H1 (cell line): ENCODE results near the gene MRPL50. TPM values are rescaled to one million over a fixed set of nuclear protein-coding genes. Genes with fewer than 3 reads are reported as not detected.

Source experiments
- CTCF ChIA-PET: fragments of 300-600 bp; sonication (Branson Sonifier 250); formaldehyde crosslinking; loops from one replicate; lab custom pipeline; 2021; ENCODE audit not compliant: partially characterized antibody; lab: Charles Lee
- POLR2A ChIA-PET: fragments of 300-600 bp; sonication (Branson Sonifier 250); formaldehyde crosslinking; loops from one replicate; lab custom pipeline; 2021; ENCODE audit warnings: inconsistent platforms; ENCODE audit not compliant: partially characterized antibody; lab: Charles Lee
- DNase-seq, 2 experiments: peaks; one replicate each; pipeline versions ENCODE4 v3.0.0 to v3.0.0-alpha.2; 2010 to 2022; ENCODE audit warnings: low spot score in 2 of 2, low read depth in 1 of 2, mixed read lengths in 1 of 2
- FAIRE-seq: peaks from 2 replicates; lab custom pipeline; 2011; peaks lifted over from hg19 to GRCh38; lab: Jason Lieb, UNC
- H2AFZ ChIP-seq: 2 replicates; pipeline ENCODE4 v1.8.1; 2012; ENCODE audit warnings: low read length, inconsistent platforms
- H2AK5ac ChIP-seq: 2 replicates; pipeline ENCODE4 v1.6.1; 2013; ENCODE audit warnings: low read depth, low read length
- H2BK120ac ChIP-seq: replicated peaks from 2 replicates; pipeline ENCODE3; 2013; ENCODE audit warnings: low read depth, low read length, inconsistent platforms
- H2BK12ac ChIP-seq: 2 replicates; pipeline ENCODE4 v1.6.1; 2013; ENCODE audit warnings: low read depth, low read length
- H2BK15ac ChIP-seq: 2 replicates; pipeline ENCODE4 v1.6.1; 2013; ENCODE audit warnings: low read length
- H2BK20ac ChIP-seq: 2 replicates; pipeline ENCODE4 v1.6.1; 2013; ENCODE audit warnings: low read length
- H2BK5ac ChIP-seq: 2 replicates; pipeline ENCODE4 v1.6.1; 2013; ENCODE audit warnings: low read depth, low read length
- H3K14ac ChIP-seq: 2 replicates; pipeline ENCODE4 v1.6.1; 2013; ENCODE audit warnings: inconsistent platforms; ENCODE audit not compliant: insufficient read length
- H3K18ac ChIP-seq: 2 replicates; pipeline ENCODE4 v1.6.1; 2013; ENCODE audit warnings: low read length; ENCODE audit errors: extremely low read depth
- H3K23ac ChIP-seq: 2 replicates; pipeline ENCODE4 v1.6.1; 2013; ENCODE audit warnings: inconsistent platforms; ENCODE audit not compliant: insufficient read length
- H3K23me2 ChIP-seq: 2 replicates; pipeline ENCODE4 v1.6.1; 2013; ENCODE audit warnings: low read depth, low read length
- H3K27ac ChIP-seq: 2 replicates; pipeline ENCODE4 v1.6.1; 2011; ENCODE audit warnings: low read depth, low read length, inconsistent platforms
- H3K27me3 ChIP-seq, 4 experiments: replicated peaks in 1 of 4; 1 replicate in 1 of 4; 2 replicates in 3 of 4; pipeline versions ENCODE4 v1.6.1 to v1.8.1; 2011 to 2013; ENCODE audit warnings: low read length in 3 of 4, mild to moderate bottlenecking in 3 of 4, inconsistent platforms in 2 of 4, mixed read lengths in 2 of 4, moderate library complexity in 1 of 4; ENCODE audit not compliant: control insufficient read depth in 3 of 4, insufficient read depth in 3 of 4; ENCODE audit errors: extremely low read depth in 1 of 4
- H3K36me3 ChIP-seq, 4 experiments: 2 replicates each; pipeline versions ENCODE4 v1.6.1 to v1.8.1; 2011 to 2013; ENCODE audit warnings: mild to moderate bottlenecking in 4 of 4, low read length in 3 of 4, moderate library complexity in 2 of 4, control low read depth in 1 of 4, inconsistent platforms in 1 of 4; ENCODE audit not compliant: insufficient read depth in 4 of 4, control insufficient read depth in 2 of 4
- H3K4ac ChIP-seq: replicated peaks from 2 replicates; pipeline ENCODE3; 2013; ENCODE audit warnings: low read length, low read depth, mixed read lengths, inconsistent platforms; ENCODE audit not compliant: insufficient read length
- H3K4me1 ChIP-seq, 4 experiments: replicated peaks in 1 of 4; 1 replicate in 1 of 4; 2 replicates in 3 of 4; pipeline versions ENCODE4 v1.6.1 to v1.8.1; 2011 to 2013; ENCODE audit warnings: low read length in 3 of 4, inconsistent platforms in 2 of 4, mixed read lengths in 1 of 4; ENCODE audit not compliant: insufficient read depth in 4 of 4, control insufficient read depth in 3 of 4
- H3K4me2 ChIP-seq, 2 experiments: 2 replicates each; pipeline versions ENCODE4 v1.6.1 to v1.8.1; 2011 to 2013; ENCODE audit warnings: low read depth in 2 of 2, low read length in 2 of 2, control low read depth in 1 of 2, inconsistent platforms in 1 of 2, mild to moderate bottlenecking in 1 of 2; ENCODE audit not compliant: insufficient read depth in 1 of 2
- H3K4me3 ChIP-seq, 4 experiments: fragments of 200-600, 300-600 bp in 1 of 4; sonication (generic), shearing (Covaris generic), sonication (Bioruptor Twin) in 1 of 4; 2 replicates each; pipeline versions ENCODE4 v1.5.1 to v1.8.1; 2011 to 2016; ENCODE audit warnings: low read length in 4 of 4, low read depth in 3 of 4, control low read depth in 2 of 4, inconsistent platforms in 2 of 4, mild to moderate bottlenecking in 2 of 4, mixed read lengths in 1 of 4, moderate library complexity in 1 of 4; ENCODE audit not compliant: insufficient read depth in 2 of 4; ENCODE audit errors: extremely low read depth in 1 of 4
- H3K56ac ChIP-seq: replicated peaks from 2 replicates; pipeline ENCODE3; 2013; ENCODE audit warnings: low read depth, mild to moderate bottlenecking, mixed read lengths, low read length, inconsistent platforms; ENCODE audit not compliant: insufficient read length
- H3K79me1 ChIP-seq: 2 replicates; pipeline ENCODE4 v1.6.1; 2013; ENCODE audit warnings: low read depth, low read length, control low read depth
- H3K79me2 ChIP-seq, 2 experiments: 2 replicates each; pipeline versions ENCODE4 v1.6.1 to v1.8.1; 2012 to 2013; ENCODE audit warnings: low read length in 2 of 2, mild to moderate bottlenecking in 2 of 2, inconsistent platforms in 1 of 2; ENCODE audit not compliant: insufficient read depth in 2 of 2, control insufficient read depth in 1 of 2
- H3K9ac ChIP-seq, 4 experiments: replicated peaks in 1 of 4; 1 replicate in 1 of 4; 2 replicates in 3 of 4; pipeline versions ENCODE4 v1.6.1 to v1.8.1; 2011 to 2013; ENCODE audit warnings: low read depth in 3 of 4, low read length in 3 of 4, control low read depth in 2 of 4, mild to moderate bottlenecking in 2 of 4, moderate library complexity in 2 of 4, inconsistent platforms in 1 of 4; ENCODE audit errors: extremely low read depth in 1 of 4
- H3K9me3 ChIP-seq, 2 experiments: 2 replicates each; pipeline versions ENCODE4 v1.6.1 to v1.8.1; 2012 to 2013; ENCODE audit warnings: mild to moderate bottlenecking in 2 of 2, moderate library complexity in 2 of 2, control low read depth in 1 of 2, inconsistent platforms in 1 of 2, low read depth in 1 of 2, low read length in 1 of 2, mixed read lengths in 1 of 2; ENCODE audit not compliant: insufficient read depth in 2 of 2
- H4K20me1 ChIP-seq, 2 experiments: replicated peaks in 1 of 2; 2 replicates each; pipeline versions ENCODE3 to v1.8.1; 2011 to 2013; ENCODE audit warnings: inconsistent platforms in 2 of 2, low read length in 2 of 2, mild to moderate bottlenecking in 1 of 2; ENCODE audit not compliant: insufficient read depth in 2 of 2, control insufficient read depth in 1 of 2
- H4K5ac ChIP-seq: 2 replicates; pipeline ENCODE4 v1.6.1; 2013; ENCODE audit warnings: low read length, low read depth, mixed read lengths, inconsistent platforms; ENCODE audit not compliant: insufficient read length
- H4K8ac ChIP-seq: 2 replicates; pipeline ENCODE4 v1.8.0; 2013; ENCODE audit warnings: mild to moderate bottlenecking, moderate library complexity, low read length, inconsistent platforms; ENCODE audit not compliant: insufficient read depth; ENCODE audit errors: extremely low read depth
- H4K91ac ChIP-seq: replicated peaks from 2 replicates; pipeline ENCODE3; 2013; ENCODE audit warnings: low read length, mixed read lengths, inconsistent platforms; ENCODE audit not compliant: insufficient read length
- EP300 ChIP-seq, 2 experiments: IDR thresholded peaks; 1 replicate in 1 of 2; 2 replicates in 1 of 2; pipeline ENCODE4 v1.6.1; 2011 to 2012; ENCODE audit warnings: low read depth in 2 of 2, low read length in 2 of 2, mild to moderate bottlenecking in 2 of 2, borderline replicate concordance in 1 of 2, inconsistent platforms in 1 of 2, moderate library complexity in 1 of 2
- KDM5A ChIP-seq: fragments of 200-600 bp; IDR thresholded peaks from 2 replicates; pipeline ENCODE4 v1.7.1; 2012; ENCODE audit warnings: mild to moderate bottlenecking, low read length, inconsistent platforms, mixed read lengths
- MAFK ChIP-seq: IDR thresholded peaks from 2 replicates; pipeline ENCODE4 v1.6.1; 2012; ENCODE audit warnings: low read depth, mild to moderate bottlenecking, improper control_type of control experiment, low read length
- RFX5 ChIP-seq: IDR thresholded peaks from 2 replicates; pipeline ENCODE4 v1.6.1; 2011; ENCODE audit warnings: low read depth, low read length, improper control_type of control experiment, borderline replicate concordance
- WGBS, 2 experiments: shearing (Covaris generic) in 1 of 2; methylation state at CpG; one replicate each; pipeline versions ENCODE4 v1.1.6 to v1.1.7; 2013 to 2015; ENCODE audit warnings: low lambda C conversion rate in 2 of 2, mixed read lengths in 2 of 2, inconsistent platforms in 1 of 2, low coverage in 1 of 2, missing lambda C conversion rate in 1 of 2; ENCODE audit not compliant: insufficient replicate concordance in 2 of 2, insufficient coverage in 1 of 2, insufficient read length in 1 of 2; ENCODE audit errors: extremely low coverage in 1 of 2, missing lambda C conversion rate in 1 of 2; 5-methylcytosine and 5-hydroxymethylcytosine counted together
- polyA plus RNA-seq, 7 experiments: library from polyadenylated mRNA; depleted of rRNA in 3 of 7; stranded (reverse) in 5 of 7; unstranded in 2 of 7; fragments of >200 nt in 5 of 7; fragments of 200-250 nt in 2 of 7; gene quantifications; 1 replicate in 5 of 7; 2 replicates in 1 of 7; 4 replicates in 1 of 7; pipeline versions ENCODE4 v1.2.1 to v1.2.3, GENCODE V29; 2011 to 2013; ENCODE audit warnings: missing spikeins in 2 of 7, mixed read lengths in 2 of 7
- total RNA-seq: library from RNA; stranded (reverse); fragmentation: NEBNext Ultra II Directional; extraction: Animal tissue kit (Norgen Biotek cat#: 25700); gene quantifications from 2 replicates; pipeline ENCODE4 v1.2.1, GENCODE V29; 2021
- TF ChIP-seq, protein P1 (sequence below): IDR thresholded peaks from 2 replicates; pipeline ENCODE4 v1.6.1; 2012; ENCODE audit warnings: inconsistent platforms

MRPL50 gene
- total and polyA plus RNA-seq, 2 of the 8 experiments (the other 6 are each of a cell fraction or from before 2014, with no cell fraction given), result 17.8 to 25.1 TPM

DNA sequence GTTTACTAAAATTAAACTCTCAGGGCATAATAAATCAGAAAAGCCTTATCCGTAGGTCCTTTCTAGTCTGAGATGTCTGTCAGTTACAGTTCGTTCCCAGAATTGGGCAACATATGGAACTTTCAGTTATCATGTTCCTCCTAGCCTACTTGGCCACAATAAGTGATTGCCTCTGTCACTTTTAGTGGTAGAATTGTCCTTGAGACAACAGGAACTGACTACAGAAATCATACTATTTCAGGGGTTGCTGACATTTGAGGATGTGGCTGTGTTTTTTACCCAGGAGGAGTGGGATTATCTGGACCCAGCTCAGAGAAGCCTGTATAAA lies 1.2 kb upstream of the MRPL50 start:
- H3K36me3 ChIP-seq, result peaks cover 2 to 46% (median 32%) of the 10 kb centered on the region in 4 experiments
- no peak overlapping the region for H3K18ac ChIP-seq
- H3K23me2 ChIP-seq, result no peaks in the 10 kb centered on the region; the same call in 1 of the 2 replicates
- CTCF ChIA-PET, result interaction anchor here (1.8 to 2.0 kb wide), 2 partner anchors 11 to 50 kb away, joined by 5 to 6 read pairs; no protein-coding TSS in a partner anchor
- no peak overlapping the region for H3K27ac ChIP-seq
- H2BK12ac ChIP-seq, result no peak overlapping the region
- TF ChIP-seq EP300 (IDR thresholded peaks at IDR 0.05; ENCODE audit: borderline replicate concordance in 1 of 2, low read depth in 2 of 2, low read length in 2 of 2) (no peak), MAFK (no peak), KDM5A (no peak), RFX5 (no peak)
- TF ChIP-seq, protein P1, sequence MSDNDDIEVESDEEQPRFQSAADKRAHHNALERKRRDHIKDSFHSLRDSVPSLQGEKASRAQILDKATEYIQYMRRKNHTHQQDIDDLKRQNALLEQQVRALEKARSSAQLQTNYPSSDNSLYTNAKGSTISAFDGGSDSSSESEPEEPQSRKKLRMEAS, result no peak
- H3K79me1 ChIP-seq, result peaks cover 2% of the 10 kb centered on the region; the same call in 1 of the 2 replicates
- POLR2A ChIA-PET, result interaction anchor here (0.8 to 1.7 kb wide), 2 partner anchors 9 to 172 kb away, joined by 3 to 4 read pairs; no protein-coding TSS in a partner anchor
- peak overlapping the region; percentile 64 to 65 for H3K4me2 ChIP-seq
- H2BK5ac ChIP-seq, result no peak overlapping the region
- H2AFZ ChIP-seq, result no peak overlapping the region
- H2AK5ac ChIP-seq, result no peak overlapping the region
- no peak overlapping the region for H2BK120ac ChIP-seq
- H3K14ac ChIP-seq, result no peak overlapping the region
- 98% methylated on average over 2 of the region's 2 CpGs; no CpG with 5 or more reads in 1 of the 2 experiments for WGBS, 2 experiments
- no peak overlapping the region for H4K91ac ChIP-seq
- H4K20me1 ChIP-seq, result no peaks in the 10 kb centered on the region
- H3K4ac ChIP-seq, result no peak overlapping the region
- H3K9ac ChIP-seq, result peak overlapping the region in 1 of 4 experiments; percentile 75; a peak in 1 of 7 replicates
- no peak overlapping the region for H3K23ac ChIP-seq
- no peak overlapping the region for H3K56ac ChIP-seq
- peaks cover 0 to 4% of the 10 kb centered on the region in 2 experiments; a peak in 1 of 4 replicates for H3K9me3 ChIP-seq
- peaks cover 0 to 4% (median 3%) of the 10 kb centered on the region in 4 experiments; a peak in 3 of 7 replicates for H3K4me1 ChIP-seq
- no peaks in the 10 kb centered on the region for H3K27me3 ChIP-seq
- H3K79me2 ChIP-seq, result peaks cover 14 to 49% of the 10 kb centered on the region in 2 experiments
- FAIRE-seq (no peak), DNase-seq (no peak)
- H4K5ac ChIP-seq, result no peak overlapping the region
- H2BK15ac ChIP-seq, result no peak overlapping the region
- peak overlapping the region; percentile 57 to 85 (median 72); a peak in 5 of 8 replicates for H3K4me3 ChIP-seq
- no peak overlapping the region for H2BK20ac ChIP-seq
- H4K8ac ChIP-seq, result no peak overlapping the region
